GM19193 (cell line): ENCODE results near the gene LYVE1.

Experiments used
- POLR2A ChIP-seq: IDR thresholded peaks from 4 replicates; pipeline ENCODE4 v1.6.1; 2011; ENCODE audit not compliant: insufficient read depth, insufficient read length; ENCODE audit errors: extremely low read depth

LYVE1 gene

GRCh38 chr11:10576035-10576398, 7.6 kb upstream of the LYVE1 start:
- TF ChIP-seq POLR2A = no peak

GRCh38 chr11:10575346-10576034, 7.0 kb upstream of the LYVE1 start:
- no peak for TF ChIP-seq POLR2A

GRCh38 chr11:10573556-10573955, 5.1 kb upstream of the LYVE1 start:
- no peak for TF ChIP-seq POLR2A

- TF ChIP-seq POLR2A = no peak
Measured at GRCh38 chr11:10573028-10573427, 4.6 kb upstream of the LYVE1 start.

- no peak for TF ChIP-seq POLR2A
Measured at GRCh38 chr11:10572533-10572932, 4.1 kb upstream of the LYVE1 start.

GRCh38 chr11:10567446-10567845, 1.0 kb downstream of the LYVE1 start:
- TF ChIP-seq POLR2A = no peak

GRCh38 chr11:10566257-10566957, 2.1 kb downstream of the LYVE1 start:
- no peak for TF ChIP-seq POLR2A

- no peak for TF ChIP-seq POLR2A
Measured at GRCh38 chr11:10565493-10565892, 3.0 kb downstream of the LYVE1 start.

GRCh38 chr11:10564696-10565318, 3.7 kb downstream of the LYVE1 start:
- TF ChIP-seq POLR2A = no peak

GRCh38 chr11:10564030-10564429, 4.4 kb downstream of the LYVE1 start:
- TF ChIP-seq POLR2A = no peak

- TF ChIP-seq POLR2A = no peak
Measured at GRCh38 chr11:10561947-10562346, 6.5 kb downstream of the LYVE1 start.

GRCh38 chr11:10561043-10561818, 7.2 kb downstream of the LYVE1 start:
- TF ChIP-seq POLR2A = no peak

- TF ChIP-seq POLR2A = no peak
Measured at GRCh38 chr11:10558288-10558687, 10.2 kb downstream of the LYVE1 start.

GRCh38 chr11:10556590-10556989, 11.9 kb downstream of the LYVE1 start:
- no peak for TF ChIP-seq POLR2A

- no peak for TF ChIP-seq POLR2A
Measured at GRCh38 chr11:10551845-10552352, 16.6 kb downstream of the LYVE1 start.
